Ovary (tissue), 3 donors: ENCODE results near the gene AOPEP.

Experiments
- POLR2A ChIP-seq: fragments of 450-650 bp; IDR thresholded peaks from one replicate; pipeline ENCODE4 v1.6.1; 2017; ENCODE audit warnings: antibody characterized with exemption, mild to moderate bottlenecking, moderate library complexity
- TF ChIP-seq, protein P1 (sequence below), 3 donors: fragments of 450-650 bp in 2 of 3; fragments of 200-600 bp in 1 of 3; IDR thresholded peaks; one replicate each; pipeline versions ENCODE4 v1.5.1 to v1.8.0; 2016 to 2022; ENCODE audit warnings: antibody characterized with exemption in 3 of 3, mild to moderate bottlenecking in 1 of 3
- donor health status: DM: no; HTN: no; CAD: no.

DNA sequence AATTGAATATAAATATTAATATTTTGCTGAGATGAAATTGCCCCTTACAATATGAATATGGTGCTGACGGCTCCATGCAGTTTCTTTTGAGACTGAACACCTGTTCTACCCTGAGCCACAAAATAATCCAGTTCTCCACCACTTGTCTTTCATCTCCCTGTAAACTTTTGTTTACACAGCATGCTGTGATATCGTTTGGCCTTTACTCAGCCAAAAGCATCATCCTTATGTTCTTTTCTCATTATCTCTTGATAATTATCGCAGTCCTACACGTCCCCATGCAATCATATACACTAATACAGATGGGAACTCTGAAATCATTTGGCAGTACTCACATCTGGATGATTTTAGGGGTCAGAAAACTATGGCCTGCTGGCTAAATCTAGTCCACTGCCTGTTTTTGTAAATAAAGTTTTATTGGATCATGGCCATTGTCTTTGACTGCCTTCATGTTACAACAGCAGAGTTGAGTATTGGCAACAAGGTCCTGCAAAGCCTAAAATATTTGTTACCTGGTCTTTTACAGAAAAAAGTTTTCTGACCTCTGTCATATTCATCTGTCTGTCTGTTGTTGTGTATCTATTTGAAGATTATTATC, 53.3 kb downstream of the AOPEP start:
- TF ChIP-seq POLR2A: no peak
- TF ChIP-seq, protein P1, sequence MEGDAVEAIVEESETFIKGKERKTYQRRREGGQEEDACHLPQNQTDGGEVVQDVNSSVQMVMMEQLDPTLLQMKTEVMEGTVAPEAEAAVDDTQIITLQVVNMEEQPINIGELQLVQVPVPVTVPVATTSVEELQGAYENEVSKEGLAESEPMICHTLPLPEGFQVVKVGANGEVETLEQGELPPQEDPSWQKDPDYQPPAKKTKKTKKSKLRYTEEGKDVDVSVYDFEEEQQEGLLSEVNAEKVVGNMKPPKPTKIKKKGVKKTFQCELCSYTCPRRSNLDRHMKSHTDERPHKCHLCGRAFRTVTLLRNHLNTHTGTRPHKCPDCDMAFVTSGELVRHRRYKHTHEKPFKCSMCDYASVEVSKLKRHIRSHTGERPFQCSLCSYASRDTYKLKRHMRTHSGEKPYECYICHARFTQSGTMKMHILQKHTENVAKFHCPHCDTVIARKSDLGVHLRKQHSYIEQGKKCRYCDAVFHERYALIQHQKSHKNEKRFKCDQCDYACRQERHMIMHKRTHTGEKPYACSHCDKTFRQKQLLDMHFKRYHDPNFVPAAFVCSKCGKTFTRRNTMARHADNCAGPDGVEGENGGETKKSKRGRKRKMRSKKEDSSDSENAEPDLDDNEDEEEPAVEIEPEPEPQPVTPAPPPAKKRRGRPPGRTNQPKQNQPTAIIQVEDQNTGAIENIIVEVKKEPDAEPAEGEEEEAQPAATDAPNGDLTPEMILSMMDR (IDR thresholded peaks at IDR 0.05): no peak
